Measurements from ENCODE around the gene VPS13D. TPM values are rescaled to one million over a fixed set of nuclear protein-coding genes. Genes with fewer than 3 reads are reported as not detected.
A peak's percentile ranks its signal among the peaks of the same experiment; 100 is the strongest.

Gene VPS13D
- total RNA-seq, 1 experiment from 2014 or later: 33.1 TPM

- DNase-seq (ENCODE audit: low read depth, low spot score): no peak
- ChIA-PET POLR2A (no interaction called here), CTCF (no interaction called here)
- no peak for ATAC-seq
- Histone ChIP-seq H3K4me1 (ENCODE audit: control insufficient read depth, insufficient read depth, low read length) (no peaks in the 10 kb centered on the region; the same call in 1 of the 2 replicates), H3K4me3 (ENCODE audit: low read depth in 2 of 2, low read length in 2 of 2) (no peak overlapping the region), H3K27ac (ENCODE audit: low read length) (peak overlapping the region; percentile 17; the same call in 1 of the 2 replicates), H3K36me3 (ENCODE audit: control insufficient read depth, insufficient read depth, low read length) (no peaks in the 10 kb centered on the region), H3K9me3 (ENCODE audit: control insufficient read depth, insufficient read depth, low read depth, low read length) (no peaks in the 10 kb centered on the region), H3K27me3 (ENCODE audit: control insufficient read depth, insufficient read depth, low read length) (no peaks in the 10 kb centered on the region)
- BruUV-seq (replicated peaks): no TSS peak
- intact Hi-C loops (cut with micrococcal nuclease; ENCODE audit: unreplicated experiment): no loop called here
- no peak for TF ChIP-seq POLR2AphosphoS5 (IDR thresholded peaks at IDR 0.05; ENCODE audit: low read depth, low read length)
- no peak for TF ChIP-seq CTCF (IDR thresholded peaks at IDR 0.05)
- TF ChIP-seq SIN3A (IDR thresholded peaks at IDR 0.05; ENCODE audit: borderline replicate concordance, insufficient read depth, low read depth, low read length): no peak
- no peak for TF ChIP-seq TCF7L2 (IDR thresholded peaks at IDR 0.05; ENCODE audit: low read depth, low read length)
- TF ChIP-seq, protein P1, sequence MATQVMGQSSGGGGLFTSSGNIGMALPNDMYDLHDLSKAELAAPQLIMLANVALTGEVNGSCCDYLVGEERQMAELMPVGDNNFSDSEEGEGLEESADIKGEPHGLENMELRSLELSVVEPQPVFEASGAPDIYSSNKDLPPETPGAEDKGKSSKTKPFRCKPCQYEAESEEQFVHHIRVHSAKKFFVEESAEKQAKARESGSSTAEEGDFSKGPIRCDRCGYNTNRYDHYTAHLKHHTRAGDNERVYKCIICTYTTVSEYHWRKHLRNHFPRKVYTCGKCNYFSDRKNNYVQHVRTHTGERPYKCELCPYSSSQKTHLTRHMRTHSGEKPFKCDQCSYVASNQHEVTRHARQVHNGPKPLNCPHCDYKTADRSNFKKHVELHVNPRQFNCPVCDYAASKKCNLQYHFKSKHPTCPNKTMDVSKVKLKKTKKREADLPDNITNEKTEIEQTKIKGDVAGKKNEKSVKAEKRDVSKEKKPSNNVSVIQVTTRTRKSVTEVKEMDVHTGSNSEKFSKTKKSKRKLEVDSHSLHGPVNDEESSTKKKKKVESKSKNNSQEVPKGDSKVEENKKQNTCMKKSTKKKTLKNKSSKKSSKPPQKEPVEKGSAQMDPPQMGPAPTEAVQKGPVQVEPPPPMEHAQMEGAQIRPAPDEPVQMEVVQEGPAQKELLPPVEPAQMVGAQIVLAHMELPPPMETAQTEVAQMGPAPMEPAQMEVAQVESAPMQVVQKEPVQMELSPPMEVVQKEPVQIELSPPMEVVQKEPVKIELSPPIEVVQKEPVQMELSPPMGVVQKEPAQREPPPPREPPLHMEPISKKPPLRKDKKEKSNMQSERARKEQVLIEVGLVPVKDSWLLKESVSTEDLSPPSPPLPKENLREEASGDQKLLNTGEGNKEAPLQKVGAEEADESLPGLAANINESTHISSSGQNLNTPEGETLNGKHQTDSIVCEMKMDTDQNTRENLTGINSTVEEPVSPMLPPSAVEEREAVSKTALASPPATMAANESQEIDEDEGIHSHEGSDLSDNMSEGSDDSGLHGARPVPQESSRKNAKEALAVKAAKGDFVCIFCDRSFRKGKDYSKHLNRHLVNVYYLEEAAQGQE (IDR thresholded peaks at IDR 0.05; ENCODE audit: insufficient read depth in 1 of 2, low read depth in 2 of 2, low read length in 1 of 2): no peak
- in situ Hi-C loops (cut with HindIII; ENCODE audit: low pct_unique_long_range_greater_than_20kb, low sequenced_read_pairs): no loop called here
Measured at GRCh38 chr1:12507631-12508030, 277.8 kb downstream of the VPS13D start.

DNA sequence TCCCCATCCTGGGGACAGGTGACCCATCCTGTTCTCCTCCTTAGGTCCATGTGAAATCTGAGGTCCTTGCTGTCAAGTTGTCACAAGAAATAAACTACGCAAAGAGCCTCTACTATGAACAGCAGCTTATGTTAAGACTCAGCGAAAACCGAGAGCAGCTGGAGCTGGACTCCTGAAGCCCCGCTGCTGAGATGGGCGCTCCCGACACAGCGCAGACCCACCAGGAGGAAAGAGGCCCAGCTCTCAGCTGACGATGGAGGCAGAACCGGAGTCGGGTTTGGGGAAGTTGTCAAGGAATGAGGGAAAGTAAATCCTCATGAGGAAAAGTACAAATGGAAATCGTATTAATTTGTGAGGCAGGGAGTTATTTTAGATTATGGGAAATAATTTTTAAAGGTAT, 279.0 kb downstream of the VPS13D start:
- H3K4me1 ChIP-seq (ENCODE audit: control insufficient read depth, insufficient read depth, low read length): no peaks in the 10 kb centered on the region; the same call in 1 of the 2 replicates
- no peaks in the 10 kb centered on the region for H3K27me3 ChIP-seq (ENCODE audit: control insufficient read depth, insufficient read depth, low read length)
- DNase-seq (ENCODE audit: low read depth, low spot score) (no peak), ATAC-seq (no peak)
- H3K9me3 ChIP-seq (ENCODE audit: control insufficient read depth, insufficient read depth, low read depth, low read length): no peaks in the 10 kb centered on the region
- in situ Hi-C loops (cut with HindIII; ENCODE audit: low pct_unique_long_range_greater_than_20kb, low sequenced_read_pairs) (no loop called here), intact Hi-C loops (cut with micrococcal nuclease; ENCODE audit: unreplicated experiment) (no loop called here)
- H3K27ac ChIP-seq (ENCODE audit: low read length): no peak overlapping the region
- H3K4me3 ChIP-seq (ENCODE audit: low read depth in 2 of 2, low read length in 2 of 2): no peak overlapping the region
- TF ChIP-seq, protein P1 (IDR thresholded peaks at IDR 0.05; ENCODE audit: insufficient read depth in 1 of 2, low read depth in 2 of 2, low read length in 1 of 2): no peak
- H3K36me3 ChIP-seq (ENCODE audit: control insufficient read depth, insufficient read depth, low read length): no peaks in the 10 kb centered on the region
- BruUV-seq (replicated peaks): no TSS peak
- CTCF ChIA-PET: interaction anchor here (0.6 kb wide), 1 partner anchor 384 kb away, joined by 4 read pairs; no protein-coding TSS in a partner anchor
- POLR2A ChIA-PET: interaction anchor here (0.6 kb wide), 1 partner anchor 7 kb away, joined by 3 read pairs; no protein-coding TSS in a partner anchor

Data from Panc1 (cell line).